Measurements from ENCODE around the gene LMBRD2.

GRCh38 chr5:36056422-36056821 lies 95.3 kb downstream of the LMBRD2 start:
- no peak for TF ChIP-seq CTCF (IDR thresholded peaks at IDR 0.05; ENCODE audit: borderline replicate concordance, extremely low read depth, low read length, poor library complexity, severe bottlenecking)
- TF ChIP-seq EZH2 (IDR thresholded peaks at IDR 0.05; ENCODE audit: borderline replicate concordance, low read depth, low read length, severe bottlenecking) = no peak

Measured in DND-41 (cell line).